ENCODE results near the gene ZNF232. TPM values are rescaled to one million over a fixed set of nuclear protein-coding genes. Genes with fewer than 3 reads are reported as not detected.
A peak's percentile ranks its signal among the peaks of the same experiment; 100 is the strongest.
"Not testable (repeated sequence)": the region's sequence is repeated elsewhere in the genome, so short reads cannot be mapped to it uniquely, and the experiment has no call there.

Gene ZNF232
- 1 to 10 TPM; 2.8 to 5.5 (median 3.6) TPM for total RNA-seq
- 1 to 10 TPM; 5.8 to 7.1 TPM for polyA plus RNA-seq

DNA sequence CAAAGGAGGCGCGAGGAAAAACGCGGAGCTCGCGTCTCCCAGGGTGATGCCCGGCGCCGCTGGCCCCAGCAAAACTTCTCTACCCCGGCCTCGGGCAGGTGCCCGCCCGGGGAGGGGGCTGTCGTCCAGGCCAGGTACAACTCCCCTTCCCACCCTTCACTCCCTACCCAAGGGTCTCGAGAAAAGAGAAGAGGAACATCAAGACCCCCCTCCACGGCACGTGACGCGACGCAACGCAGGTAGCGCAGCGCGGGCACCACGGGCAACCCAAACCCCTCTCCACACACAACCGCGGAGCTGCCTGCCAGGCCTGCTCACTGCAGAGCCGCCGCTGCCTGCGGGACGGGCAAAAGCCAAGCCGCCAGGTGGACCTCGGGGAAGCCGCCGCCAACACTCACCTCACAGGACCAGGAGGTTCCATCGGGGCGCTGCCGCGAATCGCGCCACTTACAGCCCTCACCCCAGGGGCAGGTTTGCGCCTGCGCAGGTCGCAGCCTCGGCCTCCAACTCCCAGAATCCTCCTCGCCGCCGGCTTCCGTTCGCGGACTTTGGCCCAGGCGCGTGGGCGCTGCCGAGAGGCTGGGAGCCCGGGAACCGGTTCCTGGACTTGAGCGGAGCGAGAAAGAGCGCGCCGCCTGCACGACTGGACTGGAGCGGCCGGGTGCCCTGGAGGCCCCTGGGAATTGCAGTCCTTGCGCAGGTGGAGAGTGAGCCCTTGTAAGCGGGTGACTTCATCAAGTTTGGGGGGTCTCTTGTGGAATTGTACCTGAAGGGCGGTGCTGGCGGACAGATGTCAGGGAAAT lies at the start of gene ZNF232:
ZNF232 (minus strand) TSS at position 477 of the 803 bp plus-strand sequence; CDS start at position 421, 56 bp downstream.
- no peaks in the 10 kb centered on the region for H3K36me3 ChIP-seq
- TF ChIP-seq, protein P1, sequence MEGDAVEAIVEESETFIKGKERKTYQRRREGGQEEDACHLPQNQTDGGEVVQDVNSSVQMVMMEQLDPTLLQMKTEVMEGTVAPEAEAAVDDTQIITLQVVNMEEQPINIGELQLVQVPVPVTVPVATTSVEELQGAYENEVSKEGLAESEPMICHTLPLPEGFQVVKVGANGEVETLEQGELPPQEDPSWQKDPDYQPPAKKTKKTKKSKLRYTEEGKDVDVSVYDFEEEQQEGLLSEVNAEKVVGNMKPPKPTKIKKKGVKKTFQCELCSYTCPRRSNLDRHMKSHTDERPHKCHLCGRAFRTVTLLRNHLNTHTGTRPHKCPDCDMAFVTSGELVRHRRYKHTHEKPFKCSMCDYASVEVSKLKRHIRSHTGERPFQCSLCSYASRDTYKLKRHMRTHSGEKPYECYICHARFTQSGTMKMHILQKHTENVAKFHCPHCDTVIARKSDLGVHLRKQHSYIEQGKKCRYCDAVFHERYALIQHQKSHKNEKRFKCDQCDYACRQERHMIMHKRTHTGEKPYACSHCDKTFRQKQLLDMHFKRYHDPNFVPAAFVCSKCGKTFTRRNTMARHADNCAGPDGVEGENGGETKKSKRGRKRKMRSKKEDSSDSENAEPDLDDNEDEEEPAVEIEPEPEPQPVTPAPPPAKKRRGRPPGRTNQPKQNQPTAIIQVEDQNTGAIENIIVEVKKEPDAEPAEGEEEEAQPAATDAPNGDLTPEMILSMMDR (IDR thresholded peaks at IDR 0.05) = no peak
- peaks cover 0 to 7% (median 0%) of the 10 kb centered on the region in 3 donors for H3K4me1 ChIP-seq
- intact Hi-C loops (cut with DNase I) = no loop called here
- no peaks in the 10 kb centered on the region for H3K9me3 ChIP-seq
- peak; percentile 95 to 99 (median 97) for ATAC-seq
- peak within 1 kb of the TSS; percentile 70 to 92 (median 78) for H3K4me3 ChIP-seq
- peak within 1 kb of the TSS; percentile 41 to 76 (median 71) for H3K27ac ChIP-seq
- peak; percentile 96 to 100 (median 98) for DNase-seq
- WGBS, 2 donors = 0% methylated on average over 68 to 69 of the region's 69 CpGs
- peak; percentile 60 for FAIRE-seq
- peaks cover 0 to 7% (median 4%) of the 10 kb centered on the region in 4 donors for H3K27me3 ChIP-seq

- H3K4me3 ChIP-seq; FAIRE-seq; H3K27me3 ChIP-seq; H3K27ac ChIP-seq; intact Hi-C loops (cut with DNase I); DNase-seq; ATAC-seq; H3K36me3 ChIP-seq; H3K9me3 ChIP-seq; H3K4me1 ChIP-seq: not testable (repeated sequence)
- WGBS, 2 donors = 70 to 80% methylated on average over 1 of the region's 1 CpG
Observed at GRCh38 chr17:5160702-5161101, 49.0 kb upstream of the ZNF232 start.

DNA sequence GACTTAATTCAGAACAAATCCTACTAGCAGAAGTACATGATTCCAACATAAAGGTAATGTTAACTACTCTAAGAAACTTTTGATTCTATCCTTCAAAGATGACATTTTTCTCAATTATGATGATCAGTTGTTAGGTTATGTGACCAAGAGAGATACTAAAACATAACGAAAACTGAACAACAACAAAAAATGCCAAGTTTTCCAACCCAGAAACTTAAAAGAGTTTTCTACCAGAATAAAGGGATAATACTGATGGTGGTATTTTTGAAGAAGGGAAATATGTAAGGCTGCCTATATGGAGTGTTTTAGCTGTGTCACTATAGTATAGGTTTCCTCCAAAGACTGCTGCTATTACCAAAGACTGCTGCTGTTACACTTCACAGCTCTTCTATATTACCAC lies 34.4 kb upstream of the ZNF232 start:
- H3K4me3 ChIP-seq; H3K36me3 ChIP-seq; ATAC-seq; intact Hi-C loops (cut with DNase I); FAIRE-seq; H3K27ac ChIP-seq; DNase-seq; H3K4me1 ChIP-seq; H3K27me3 ChIP-seq; H3K9me3 ChIP-seq: not testable (repeated sequence)
- WGBS, 2 donors = 50 to 66% methylated on average over 1 of the region's 1 CpG

DNA sequence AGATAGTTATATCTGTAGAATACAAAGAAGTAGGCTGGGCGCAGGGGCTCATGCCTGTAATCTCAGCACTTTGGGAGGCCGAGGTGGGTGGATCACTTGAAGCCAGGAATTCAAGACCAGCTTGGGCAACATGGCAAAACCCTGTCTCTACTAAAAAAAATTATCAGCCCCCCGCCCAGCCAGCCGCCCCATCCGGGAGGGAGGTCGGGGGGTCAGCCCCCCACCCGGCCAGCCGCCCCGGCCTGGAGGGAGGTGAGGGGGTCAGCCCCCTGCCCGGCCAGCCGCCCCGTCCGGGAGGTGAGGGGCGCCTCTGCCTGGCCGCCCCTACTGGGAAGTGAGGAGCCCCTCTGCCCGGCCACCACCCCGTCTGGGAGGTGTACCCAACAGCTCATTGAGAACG lies 31.2 kb upstream of the ZNF232 start:
- H3K4me3 ChIP-seq; H3K27me3 ChIP-seq; H3K27ac ChIP-seq; H3K4me1 ChIP-seq; DNase-seq; ATAC-seq; H3K36me3 ChIP-seq; intact Hi-C loops (cut with DNase I); H3K9me3 ChIP-seq; FAIRE-seq: not testable (repeated sequence)
- WGBS, 2 donors = 83 to 89% methylated on average over 13 to 15 of the region's 18 CpGs

DNA sequence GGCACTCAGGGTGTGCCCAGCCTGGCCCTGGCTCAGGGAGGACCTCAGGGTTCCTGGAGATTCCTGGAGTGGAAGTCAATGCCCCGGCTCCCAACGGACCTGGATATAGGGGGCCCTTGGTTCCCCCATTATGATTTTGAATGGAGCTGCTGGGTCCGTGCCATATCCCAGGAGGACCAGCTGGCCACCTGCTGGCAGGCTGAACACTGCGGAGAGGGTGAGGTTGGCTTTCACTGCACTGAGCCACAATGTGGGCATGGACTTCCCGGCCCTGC lies 27.7 kb upstream of the ZNF232 start:
- H3K9me3 ChIP-seq = no peaks in the 10 kb centered on the region
- no peak for ATAC-seq
- no peaks in the 10 kb centered on the region for H3K4me1 ChIP-seq
- H3K27me3 ChIP-seq = no peaks in the 10 kb centered on the region
- no peaks in the 10 kb centered on the region for H3K36me3 ChIP-seq
- FAIRE-seq = no peak
- H3K27ac ChIP-seq = no peak overlapping the region
- H3K4me3 ChIP-seq = no peak overlapping the region
- 83 to 90% methylated on average over 5 of the region's 5 CpGs for WGBS, 2 donors
- intact Hi-C loops (cut with DNase I) = no loop called here
- TF ChIP-seq, protein P1 (IDR thresholded peaks at IDR 0.05) = no peak
- DNase-seq = no peak

- Histone ChIP-seq H3K4me1 (no peaks in the 10 kb centered on the region), H3K9me3 (no peaks in the 10 kb centered on the region), H3K27ac (no peak overlapping the region), H3K36me3 (no peaks in the 10 kb centered on the region), H3K4me3 (no peak overlapping the region), H3K27me3 (no peaks in the 10 kb centered on the region)
- DNase-seq (no peak), FAIRE-seq (no peak), ATAC-seq (no peak)
- WGBS, 2 donors = 75 to 89% methylated on average over 23 to 24 of the region's 24 CpGs
- TF ChIP-seq, protein P1 (IDR thresholded peaks at IDR 0.05) = no peak
- intact Hi-C loops (cut with DNase I) = no loop called here
Observed at GRCh38 chr17:5138616-5139457, 27.2 kb upstream of the ZNF232 start.

GRCh38 chr17:5138198-5138544 lies 26.5 kb upstream of the ZNF232 start:
- intact Hi-C loops (cut with DNase I); H3K36me3 ChIP-seq; DNase-seq; FAIRE-seq; H3K27ac ChIP-seq; H3K4me1 ChIP-seq; H3K9me3 ChIP-seq; H3K27me3 ChIP-seq; ATAC-seq; H3K4me3 ChIP-seq: not testable (repeated sequence)
- 87 to 92% methylated on average over 9 of the region's 9 CpGs for WGBS, 2 donors

GRCh38 chr17:5137511-5138197 lies 26.0 kb upstream of the ZNF232 start:
- ATAC-seq; H3K4me1 ChIP-seq; H3K27me3 ChIP-seq; H3K9me3 ChIP-seq; DNase-seq; H3K4me3 ChIP-seq; intact Hi-C loops (cut with DNase I); H3K36me3 ChIP-seq; FAIRE-seq; H3K27ac ChIP-seq: not testable (repeated sequence)
- 75 to 83% methylated on average over 15 of the region's 15 CpGs for WGBS, 2 donors

Data from pancreas (tissue), 10 donors.